GM12874 (cell line): ENCODE results near the gene TMEM175.
A peak's percentile ranks its signal among the peaks of the same experiment; 100 is the strongest.

Source experiments
- CTCF ChIP-seq: IDR thresholded peaks from 2 replicates; pipeline ENCODE4 v1.5.1; 2011; ENCODE audit warnings: low read depth, mild to moderate bottlenecking, control low read depth, low read length, moderate library complexity; ENCODE audit not compliant: insufficient read depth

TMEM175 gene

GRCh38 chr4:986879-987623, 54.8 kb downstream of the TMEM175 start, which contains the start of gene IDUA:
IDUA (plus strand) TSS chr4:987044; CDS start chr4:987085, 41 bp downstream.
- peak; percentile 80 for TF ChIP-seq CTCF

- TF ChIP-seq CTCF: no peak
Measured at GRCh38 chr4:987624-988513, 55.6 kb downstream of the TMEM175 start.

- no peak for TF ChIP-seq CTCF
Measured at GRCh38 chr4:988726-989721, 56.8 kb downstream of the TMEM175 start.

GRCh38 chr4:989722-990471, 57.6 kb downstream of the TMEM175 start:
- TF ChIP-seq CTCF: no peak

- no peak for TF ChIP-seq CTCF
Measured at GRCh38 chr4:990746-991367, 58.6 kb downstream of the TMEM175 start.

- TF ChIP-seq CTCF: no peak
Measured at GRCh38 chr4:991451-992296, 59.4 kb downstream of the TMEM175 start.
